Left ventricle myocardium inferior (tissue), 1 donor: Measurements from ENCODE around the gene ELN. TPM values are rescaled to one million over a fixed set of nuclear protein-coding genes. Genes with fewer than 3 reads are reported as not detected.

ENCODE experiments used
- DNase-seq: peaks from one replicate; pipeline ENCODE4 v3.0.0-alpha.2; 2020
- H3K27ac ChIP-seq: fragments of 200-600 bp; replicated peaks from 2 replicates; pipeline ENCODE4 v1.8.0; 2021
- H3K27me3 ChIP-seq: fragments of 200-600 bp; 2 replicates; pipeline ENCODE4 v1.8.0; 2021; ENCODE audit warnings: low read depth
- H3K36me3 ChIP-seq: fragments of 200-600 bp; 2 replicates; pipeline ENCODE4 v1.8.0; 2021
- H3K4me1 ChIP-seq: fragments of 200-600 bp; 2 replicates; pipeline ENCODE4 v1.8.0; 2021
- H3K4me3 ChIP-seq: fragments of 200-600 bp; 2 replicates; pipeline ENCODE4 v1.8.0; 2021; ENCODE audit warnings: mild to moderate bottlenecking, moderate library complexity
- H3K9me3 ChIP-seq: fragments of 200-600 bp; replicated peaks from 2 replicates; pipeline ENCODE4 v1.8.0; 2021
- CTCF ChIP-seq: fragments of 200-600 bp; IDR thresholded peaks from 2 replicates; pipeline ENCODE4 v1.8.0; 2021; ENCODE audit warnings: antibody characterized with exemption, mild to moderate bottlenecking, borderline replicate concordance
- intact Hi-C: fragments of 100-400 bp; cut with micrococcal nuclease; formaldehyde crosslinking; loops from one replicate; pipeline ENCODE4 v1.11.0; 2022
- total RNA-seq: library from RNA; stranded (reverse); fragmentation: NEBNext Ultra II Directional; extraction: Animal tissue kit (Norgen Biotek cat#: 25700); gene quantifications from one replicate; pipeline ENCODE4 v1.2.1, GENCODE V29; 2021
- donor health status: DM: no; HTN: yes; CAD: no; lungs with severe emphysema.

ELN gene
- total RNA-seq, 1 donor from 2014 or later, result 51.6 TPM

DNA sequence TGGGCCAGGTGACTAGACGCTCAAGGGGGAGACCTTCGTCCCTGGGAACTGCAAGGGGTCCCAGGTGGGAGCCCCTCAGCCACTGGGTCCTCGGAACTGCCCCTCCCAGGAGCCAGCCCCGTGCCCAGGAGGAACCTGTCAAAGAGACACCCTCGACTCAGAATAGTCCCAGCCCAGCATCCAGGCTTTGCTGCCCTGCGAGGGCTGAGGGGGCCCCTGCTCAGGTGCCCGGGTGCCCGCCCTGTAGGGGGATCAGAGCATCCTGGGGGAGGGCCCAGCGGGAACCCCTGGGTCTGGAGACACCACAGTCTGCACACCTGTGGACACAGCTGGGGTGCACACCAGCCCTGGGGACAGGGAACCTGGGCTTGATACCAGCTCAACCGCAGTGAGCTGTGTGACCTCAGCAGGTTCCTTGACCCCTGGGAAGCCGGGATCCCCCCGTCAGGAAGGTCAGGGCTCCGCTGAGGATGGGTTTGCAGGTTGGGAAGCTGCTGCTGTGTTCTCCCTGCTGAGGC lies 407 bp downstream of the ELN start:
- Histone ChIP-seq H3K9me3 (no peaks in the 10 kb centered on the region), H3K36me3 (no peaks in the 10 kb centered on the region), H3K27ac (peak overlapping the region; percentile 88), H3K4me3 (peak overlapping the region; percentile 74), H3K27me3 (peaks cover 54% of the 10 kb centered on the region), H3K4me1 (peaks cover 68% of the 10 kb centered on the region)
- DNase-seq, result no peak
- intact Hi-C loops, result loop anchor here (5.0 to 10.0 kb wide), 2 partner anchors 146 to 164 kb away; partner anchors contain the start of gene TMEM270
- TF ChIP-seq CTCF, result no peak

- Histone ChIP-seq H3K9me3 (no peaks in the 10 kb centered on the region), H3K27me3 (peaks cover 46% of the 10 kb centered on the region), H3K36me3 (no peaks in the 10 kb centered on the region), H3K4me3 (peak overlapping the region; percentile 74), H3K27ac (peak overlapping the region; percentile 88), H3K4me1 (peaks cover 70% of the 10 kb centered on the region)
- TF ChIP-seq CTCF, result no peak
- peak; percentile 46 for DNase-seq
- intact Hi-C loops, result loop anchor here (5.0 to 10.0 kb wide), 2 partner anchors 147 to 164 kb away; partner anchors contain the start of gene TMEM270
These were observed 1.3 kb downstream of the ELN start for GRCh38 chr7:74029089-74029785.

DNA sequence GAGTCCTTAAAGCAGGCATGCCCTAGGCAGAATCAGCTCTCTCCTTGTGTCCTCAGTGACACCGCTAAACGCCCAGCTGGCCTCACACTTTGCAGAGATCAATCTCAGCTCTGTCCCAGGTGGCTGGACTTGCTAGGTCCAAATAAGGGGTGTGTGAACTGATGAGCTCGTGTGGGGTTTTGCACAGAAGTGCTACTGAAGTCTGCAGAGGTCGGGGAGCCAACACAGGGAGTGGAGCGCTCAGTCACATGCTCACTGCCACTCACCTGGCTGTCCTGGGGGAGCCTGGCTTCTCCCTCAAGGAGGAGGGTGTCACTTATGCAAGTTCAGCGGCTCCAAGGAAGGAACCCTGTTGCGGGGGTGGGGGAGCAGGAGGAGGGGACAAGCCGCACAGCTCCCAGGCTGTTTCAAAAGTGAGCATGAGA lies 2.0 kb downstream of the ELN start:
- H3K27me3 ChIP-seq, result peaks cover 38% of the 10 kb centered on the region
- peaks cover 78% of the 10 kb centered on the region for H3K4me1 ChIP-seq
- H3K9me3 ChIP-seq, result no peaks in the 10 kb centered on the region
- TF ChIP-seq CTCF, result no peak
- no peak for DNase-seq
- H3K4me3 ChIP-seq, result peak overlapping the region; percentile 74
- intact Hi-C loops, result loop anchor here (5.0 to 10.0 kb wide), 2 partner anchors 148 to 165 kb away; partner anchors contain the start of gene TMEM270
- no peaks in the 10 kb centered on the region for H3K36me3 ChIP-seq
- H3K27ac ChIP-seq, result peak overlapping the region; percentile 88

GRCh38 chr7:74030861-74031260 lies 2.9 kb downstream of the ELN start:
- H3K27me3 ChIP-seq, result peaks cover 30% of the 10 kb centered on the region
- intact Hi-C loops, result no loop called here
- H3K4me1 ChIP-seq, result peaks cover 80% of the 10 kb centered on the region
- H3K36me3 ChIP-seq, result no peaks in the 10 kb centered on the region
- H3K27ac ChIP-seq, result peak overlapping the region; percentile 88
- H3K9me3 ChIP-seq, result no peaks in the 10 kb centered on the region
- no peak for DNase-seq
- peak overlapping the region; percentile 74 for H3K4me3 ChIP-seq
- no peak for TF ChIP-seq CTCF

DNA sequence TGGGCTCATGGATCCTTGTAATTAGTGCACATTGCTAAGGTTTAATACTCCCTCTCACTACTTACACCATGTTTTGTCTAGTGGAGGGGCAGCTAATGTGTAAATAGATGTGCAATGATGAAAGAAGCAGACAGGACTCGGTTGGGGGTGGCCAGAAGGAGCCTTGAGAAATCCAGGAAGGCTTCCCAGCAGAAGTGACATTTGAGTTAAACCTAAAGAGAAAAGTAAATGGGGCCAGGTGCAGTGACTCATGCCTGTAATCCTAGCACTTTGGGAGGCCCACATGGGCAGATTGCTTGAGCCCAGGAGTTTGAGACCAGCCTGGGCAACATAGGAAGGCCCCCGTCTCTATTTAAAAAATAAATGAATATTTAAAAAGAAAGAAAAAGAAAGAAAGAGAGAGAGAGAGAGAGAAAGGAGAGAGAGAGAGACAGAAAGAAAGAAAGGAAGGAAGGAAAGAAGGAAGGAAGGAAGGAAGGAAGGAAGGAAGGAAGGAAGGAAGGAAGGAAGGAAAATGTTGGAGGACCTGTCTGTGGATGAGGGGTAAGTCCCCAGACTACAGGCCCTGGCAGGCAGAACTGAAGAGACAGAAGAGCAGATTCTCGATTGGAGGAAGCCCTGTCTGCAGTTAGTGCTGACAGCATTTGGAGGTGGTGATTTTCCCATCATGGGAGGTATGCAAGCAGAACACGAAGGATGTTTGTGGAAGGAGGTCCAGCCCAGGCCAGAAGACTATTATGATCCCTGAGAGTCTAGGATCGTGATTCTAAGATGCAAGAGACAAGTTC lies 3.6 kb downstream of the ELN start:
- Histone ChIP-seq H3K4me3 (peak overlapping the region; percentile 74), H3K4me1 (peaks cover 76% of the 10 kb centered on the region), H3K36me3 (peaks cover 3% of the 10 kb centered on the region), H3K27me3 (peaks cover 26% of the 10 kb centered on the region), H3K27ac (peak overlapping the region; percentile 88), H3K9me3 (no peaks in the 10 kb centered on the region)
- intact Hi-C loops, result no loop called here
- no peak for DNase-seq
- no peak for TF ChIP-seq CTCF
